T-cell (primary cell): Measurements from ENCODE around the gene HES3. TPM values are rescaled to one million over a fixed set of nuclear protein-coding genes. Genes with fewer than 3 reads are reported as not detected.

Experiments
- ATAC-seq, 4 experiments: fragments of 200-7000 bp in 3 of 4; fragments of 150-1000 bp in 1 of 4; cut with Tn5 transposase; replicated peaks in 1 of 4; 1 replicate in 3 of 4; 2 replicates in 1 of 4; pipeline ENCODE4 v1.10.0; 2021; ENCODE audit warnings: moderate library complexity in 3 of 4, mild to moderate bottlenecking in 2 of 4, moderate number of reproducible peaks in 1 of 4
- CTCF ChIA-PET, 2 donors: fragments of 300-600 bp; sonication (Branson Sonifier 250); formaldehyde crosslinking; loops; one replicate each; lab custom pipeline; 2022; ENCODE audit warnings: antibody characterized with exemption in 2 of 2; lab: Charles Lee
- POLR2A ChIA-PET, 2 donors: fragments of 300-600 bp; sonication (Branson Sonifier 250); formaldehyde crosslinking; loops; one replicate each; lab custom pipeline; 2022; ENCODE audit warnings: antibody characterized with exemption in 2 of 2; lab: Charles Lee
- DNase-seq, 35 experiments: peaks; one replicate each; pipeline versions ENCODE4 v3.0.0 to v3.0.0-alpha.2; 2013 to 2023
- H3K27ac ChIP-seq: one replicate; pipeline ENCODE4 v1.5.1; 2013; ENCODE audit warnings: low read length
- H3K27me3 ChIP-seq, 2 experiments: replicated peaks in 1 of 2; 1 replicate in 1 of 2; 2 replicates in 1 of 2; pipeline versions ENCODE4 v1.6.1 to v1.7.0; 2013; ENCODE audit warnings: low read length in 1 of 2, mixed read lengths in 1 of 2; ENCODE audit not compliant: control insufficient read depth in 2 of 2, insufficient read depth in 2 of 2; ENCODE audit errors: extremely low read depth in 1 of 2
- H3K36me3 ChIP-seq, 2 donors: 1 replicate in 1 of 2; 2 replicates in 1 of 2; pipeline versions ENCODE4 v1.6.1 to v1.7.0; 2013; ENCODE audit warnings: low read length in 1 of 2; ENCODE audit not compliant: control insufficient read depth in 2 of 2, insufficient read depth in 1 of 2; ENCODE audit errors: extremely low read depth in 1 of 2
- H3K4me1 ChIP-seq, 2 experiments: 1 replicate in 1 of 2; 2 replicates in 1 of 2; pipeline versions ENCODE4 v1.6.1 to v1.7.0; 2013; ENCODE audit warnings: low read length in 2 of 2, mixed read lengths in 1 of 2; ENCODE audit not compliant: insufficient read depth in 2 of 2, control insufficient read depth in 1 of 2; ENCODE audit errors: extremely low read depth in 1 of 2
- H3K4me3 ChIP-seq, 2 donors: 1 replicate in 1 of 2; 2 replicates in 1 of 2; pipeline versions ENCODE4 v1.5.1 to v1.7.0; 2013; ENCODE audit warnings: mild to moderate bottlenecking in 2 of 2, low read length in 1 of 2, moderate library complexity in 1 of 2; ENCODE audit not compliant: control insufficient read depth in 1 of 2; ENCODE audit errors: extremely low read depth in 1 of 2
- H3K9me3 ChIP-seq: 2 replicates; pipeline ENCODE4 v1.7.0; 2013
- H3K27ac Mint-ChIP-seq, 2 donors: one replicate each; pipeline ENCODE4 v1.8.0; 2020 to 2021; ENCODE audit warnings: mild to moderate bottlenecking in 2 of 2, mixed read lengths in 2 of 2
- H3K27me3 Mint-ChIP-seq, 2 donors: one replicate each; pipeline ENCODE4 v1.8.0; 2021 to 2022; ENCODE audit warnings: mixed read lengths in 2 of 2
- H3K36me3 Mint-ChIP-seq: one replicate; pipeline ENCODE4 v1.8.0; 2021; ENCODE audit warnings: mixed read lengths
- H3K4me1 Mint-ChIP-seq, 3 donors: one replicate each; pipeline ENCODE4 v1.8.0; 2020 to 2022; ENCODE audit warnings: mixed read lengths in 3 of 3, mild to moderate bottlenecking in 1 of 3
- H3K4me3 Mint-ChIP-seq, 3 donors: one replicate each; pipeline ENCODE4 v1.8.0; 2020 to 2022; ENCODE audit warnings: mild to moderate bottlenecking in 3 of 3, mixed read lengths in 3 of 3, moderate library complexity in 3 of 3
- H3K9me3 Mint-ChIP-seq, 3 donors: one replicate each; pipeline ENCODE4 v1.8.0; 2020 to 2022; ENCODE audit warnings: mixed read lengths in 3 of 3
- WGBS: methylation state at CpG from one replicate; pipeline ENCODE4 v1.1.5; 2013; ENCODE audit warnings: missing lambda C conversion rate; ENCODE audit not compliant: insufficient coverage; 5-methylcytosine and 5-hydroxymethylcytosine counted together
- total RNA-seq, 35 experiments: library from RNA in 6 of 35; stranded (reverse) in 6 of 35; fragments of 120-200 nt in 1 of 35; gene quantifications; one replicate each; pipeline versions ENCODE4 v1.2.1 to v1.2.4 and lab custom pipeline; 2013 to 2026

Gene HES3
- total RNA-seq, 5 donors from 2014 or later (not counting 1 experiment from before 2014, with no cell fraction given): not detected

DNA sequence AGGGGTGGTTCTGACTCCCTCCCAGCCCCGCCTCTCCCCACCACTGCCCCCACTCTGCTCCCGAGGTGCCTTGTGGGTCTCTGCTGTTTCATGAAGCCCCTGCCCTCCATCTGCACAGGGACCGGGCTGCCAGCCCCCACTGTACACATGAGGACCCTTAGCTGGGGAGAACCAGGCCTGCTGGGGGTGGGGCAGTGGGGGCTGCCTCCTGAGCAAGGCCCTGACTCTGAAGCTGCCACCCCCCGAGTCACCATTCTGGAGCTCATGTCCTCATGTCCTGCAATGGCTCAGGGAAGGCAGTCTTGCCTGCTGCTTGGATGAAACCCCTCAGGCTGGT lies 8.4 kb downstream of the HES3 start:
- Mint-ChIP-seq H3K27me3 (peaks cover 14 to 44% of the 10 kb centered on the region in 2 donors), H3K27ac (no peak overlapping the region), H3K9me3 (no peaks in the 10 kb centered on the region), H3K36me3 (no peaks in the 10 kb centered on the region), H3K4me3 (no peak overlapping the region), H3K4me1 (peaks cover 0 to 7% (median 2%) of the 10 kb centered on the region in 3 donors)
- 77% methylated on average over 2 of the region's 4 CpGs for WGBS
- H3K27ac ChIP-seq: no peak overlapping the region
- ChIA-PET CTCF (no interaction called here), POLR2A (no interaction called here)
- no peak overlapping the region for H3K4me3 ChIP-seq
- ATAC-seq (no peak), DNase-seq (no peak)
- H3K9me3 ChIP-seq: no peaks in the 10 kb centered on the region
- peaks cover 5 to 47% of the 10 kb centered on the region in 2 experiments for H3K27me3 ChIP-seq
- H3K36me3 ChIP-seq: no peaks in the 10 kb centered on the region
- H3K4me1 ChIP-seq: peaks cover 0 to 5% of the 10 kb centered on the region in 2 experiments

DNA sequence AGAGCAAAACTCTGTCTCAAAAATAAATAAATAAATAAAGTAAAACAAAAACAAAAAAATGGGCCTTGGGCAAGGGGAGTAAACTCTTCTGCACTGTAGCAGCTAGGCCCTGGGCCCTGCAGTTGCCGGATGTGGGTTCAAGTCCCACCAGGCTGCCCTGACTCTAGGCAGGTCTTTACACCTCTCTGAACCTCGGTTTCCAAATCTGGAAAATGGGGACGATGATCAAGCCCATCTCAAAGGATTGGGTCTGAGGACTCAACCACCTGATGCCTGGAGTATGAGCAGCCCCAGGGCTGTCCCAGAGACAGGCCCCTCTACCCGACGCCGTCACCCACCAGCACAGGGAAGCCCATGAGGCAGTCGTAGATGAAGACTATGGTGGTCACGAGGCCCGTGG lies 9.4 kb downstream of the HES3 start:
- H3K36me3 ChIP-seq: no peaks in the 10 kb centered on the region
- ChIA-PET POLR2A (no interaction called here), CTCF (no interaction called here)
- no peaks in the 10 kb centered on the region for H3K36me3 Mint-ChIP-seq
- DNase-seq: no peak
- no peak overlapping the region for H3K4me3 ChIP-seq
- 92% methylated on average over 9 of the region's 9 CpGs for WGBS
- H3K4me1 Mint-ChIP-seq: peaks cover 0 to 4% (median 2%) of the 10 kb centered on the region in 3 donors
- H3K9me3 Mint-ChIP-seq: no peaks in the 10 kb centered on the region
- no peak overlapping the region for H3K27ac Mint-ChIP-seq
- H3K27ac ChIP-seq: no peak overlapping the region
- H3K27me3 Mint-ChIP-seq: peaks cover 10 to 35% of the 10 kb centered on the region in 2 donors
- peaks cover 5 to 43% of the 10 kb centered on the region in 2 experiments for H3K27me3 ChIP-seq
- H3K4me3 Mint-ChIP-seq: no peak overlapping the region
- no peaks in the 10 kb centered on the region for H3K9me3 ChIP-seq
- ATAC-seq: no peak
- peaks cover 0 to 5% of the 10 kb centered on the region in 2 experiments for H3K4me1 ChIP-seq

DNA sequence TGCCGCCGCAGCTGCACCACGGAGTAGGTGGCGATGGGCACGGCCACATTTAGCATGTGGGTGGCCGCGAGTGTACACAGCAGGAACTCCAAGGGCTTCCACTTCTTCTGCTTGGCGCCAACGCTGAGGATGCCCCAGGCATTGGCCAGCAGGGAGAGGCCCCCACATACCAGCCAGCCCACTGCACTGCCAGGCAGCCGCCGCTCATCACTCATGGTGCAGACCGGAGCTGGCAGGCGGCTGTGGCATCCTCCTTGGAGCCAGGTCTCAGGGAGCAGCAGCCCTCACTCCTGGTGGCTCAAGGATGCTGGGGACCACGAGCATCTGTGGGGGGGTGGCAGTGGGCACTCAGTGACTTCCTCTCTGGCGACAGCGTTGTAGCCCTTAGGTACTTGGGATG lies 10.7 kb downstream of the HES3 start:
- POLR2A ChIA-PET: no interaction called here
- 89% methylated on average over 10 of the region's 16 CpGs for WGBS
- no peaks in the 10 kb centered on the region for H3K36me3 Mint-ChIP-seq
- H3K9me3 Mint-ChIP-seq: no peaks in the 10 kb centered on the region
- Histone ChIP-seq H3K27me3 (peaks cover 2 to 48% of the 10 kb centered on the region in 2 experiments), H3K27ac (no peak overlapping the region), H3K36me3 (no peaks in the 10 kb centered on the region), H3K4me3 (no peak overlapping the region), H3K4me1 (peaks cover 0 to 5% of the 10 kb centered on the region in 2 experiments), H3K9me3 (no peaks in the 10 kb centered on the region)
- CTCF ChIA-PET: no interaction called here
- DNase-seq (no peak), ATAC-seq (no peak)
- H3K27me3 Mint-ChIP-seq: peaks cover 9 to 40% of the 10 kb centered on the region in 2 donors
- no peak overlapping the region for H3K4me3 Mint-ChIP-seq
- peaks cover 0 to 9% (median 0%) of the 10 kb centered on the region in 3 donors for H3K4me1 Mint-ChIP-seq
- H3K27ac Mint-ChIP-seq: no peak overlapping the region

DNA sequence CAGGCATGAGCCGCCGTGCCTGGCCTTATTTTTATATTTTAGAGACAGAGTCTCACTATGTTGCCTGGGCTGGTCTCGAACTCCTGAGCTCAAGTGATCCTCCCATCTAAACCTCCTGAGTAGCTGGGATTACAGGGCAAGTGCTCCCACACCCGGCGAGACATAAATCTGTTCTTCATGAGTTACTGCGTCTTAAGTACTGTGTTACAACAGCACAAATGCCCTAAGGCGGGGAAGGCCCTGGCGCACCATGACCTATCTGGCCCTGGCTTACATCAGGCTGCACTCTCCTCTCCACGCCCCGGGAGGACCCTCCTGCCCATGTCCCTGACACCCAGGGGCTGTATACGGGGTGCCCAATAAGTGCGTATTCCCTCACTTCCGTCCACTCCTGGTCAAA lies 12.7 kb downstream of the HES3 start:
- POLR2A ChIA-PET: no interaction called here
- H3K4me1 ChIP-seq: peaks cover 0 to 17% of the 10 kb centered on the region in 2 experiments
- H3K4me3 ChIP-seq: no peak overlapping the region
- Mint-ChIP-seq H3K9me3 (no peaks in the 10 kb centered on the region), H3K4me1 (peaks cover 2 to 9% (median 2%) of the 10 kb centered on the region in 3 donors), H3K27me3 (peaks cover 0 to 23% of the 10 kb centered on the region in 2 donors), H3K36me3 (no peaks in the 10 kb centered on the region), H3K27ac (no peak overlapping the region), H3K4me3 (no peak overlapping the region)
- H3K27me3 ChIP-seq: peaks cover 2 to 38% of the 10 kb centered on the region in 2 experiments
- no peak for DNase-seq
- no peak for ATAC-seq
- CTCF ChIA-PET: interaction anchor here in 1 of 2 donors (0.5 kb wide), 1 partner anchor 201 kb away, joined by 5 read pairs; no protein-coding TSS in a partner anchor
- no peaks in the 10 kb centered on the region for H3K9me3 ChIP-seq
- H3K27ac ChIP-seq: no peak overlapping the region
- no peaks in the 10 kb centered on the region for H3K36me3 ChIP-seq
- 86% methylated on average over 11 of the region's 13 CpGs for WGBS

DNA sequence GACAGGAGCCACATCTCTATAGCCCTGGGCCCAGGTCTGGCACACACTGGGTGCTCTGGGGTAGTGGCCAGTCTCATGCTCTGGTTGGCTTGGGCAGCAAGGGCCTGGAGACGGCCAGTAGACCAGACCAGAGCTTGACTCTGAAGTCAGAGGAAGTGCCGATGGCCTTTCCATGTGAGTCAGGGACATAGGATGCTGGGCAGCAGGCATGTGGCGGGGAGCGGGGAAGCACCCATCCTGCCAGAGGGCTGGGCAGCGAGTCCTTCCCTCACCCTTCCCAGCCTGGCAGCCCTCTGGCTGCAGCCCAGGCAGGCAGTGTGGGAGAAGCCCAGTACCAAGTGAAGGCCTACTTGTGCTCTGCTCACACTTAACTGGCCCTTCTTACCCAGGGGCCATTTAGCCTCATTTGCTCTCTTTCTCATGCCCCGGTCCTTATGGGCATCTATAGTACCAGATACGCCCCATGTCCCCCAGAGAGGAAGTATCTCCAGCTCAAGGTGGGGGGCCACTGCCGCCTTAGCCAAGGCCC lies 13.6 kb downstream of the HES3 start:
- ATAC-seq: no peak
- POLR2A ChIA-PET: no interaction called here
- Histone ChIP-seq H3K4me3 (no peak overlapping the region), H3K4me1 (peaks cover 0 to 18% of the 10 kb centered on the region in 2 experiments), H3K27me3 (peaks cover 2 to 42% of the 10 kb centered on the region in 2 experiments), H3K27ac (no peak overlapping the region), H3K9me3 (no peaks in the 10 kb centered on the region), H3K36me3 (no peaks in the 10 kb centered on the region)
- CTCF ChIA-PET: no interaction called here
- Mint-ChIP-seq H3K9me3 (no peaks in the 10 kb centered on the region), H3K27me3 (peaks cover 4 to 19% of the 10 kb centered on the region in 2 donors), H3K4me1 (peaks cover 2 to 11% (median 6%) of the 10 kb centered on the region in 3 donors), H3K27ac (no peak overlapping the region), H3K36me3 (no peaks in the 10 kb centered on the region), H3K4me3 (no peak overlapping the region)
- WGBS: 96% methylated on average over 8 of the region's 8 CpGs
- DNase-seq: no peak

DNA sequence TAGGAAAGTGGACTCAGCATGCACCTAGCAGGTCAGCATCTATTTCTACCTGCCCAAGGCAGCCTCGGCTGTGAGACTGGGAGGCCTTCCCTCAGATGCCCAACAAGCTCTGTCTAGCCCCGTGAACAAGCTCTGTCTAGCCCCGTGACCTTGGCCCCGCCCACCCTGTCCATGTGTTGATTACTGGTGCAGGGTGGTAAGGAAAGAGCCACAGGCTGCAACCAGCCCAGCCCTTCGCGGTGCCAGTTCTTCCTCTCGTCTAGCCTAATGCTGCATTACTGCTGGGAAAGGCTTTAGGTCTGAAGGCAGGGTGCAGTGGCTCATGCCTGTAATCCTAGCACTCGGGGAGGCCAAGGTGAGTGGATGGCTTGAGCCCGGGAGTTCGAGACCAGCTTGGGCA lies 14.7 kb downstream of the HES3 start:
- H3K27me3 ChIP-seq: peaks cover 2 to 48% of the 10 kb centered on the region in 2 experiments
- Mint-ChIP-seq H3K27me3 (peaks cover 4 to 17% of the 10 kb centered on the region in 2 donors), H3K36me3 (no peaks in the 10 kb centered on the region), H3K9me3 (no peaks in the 10 kb centered on the region), H3K4me3 (peak overlapping the region; percentile 56 to 62 (median 59)), H3K4me1 (peaks cover 2 to 11% (median 6%) of the 10 kb centered on the region in 3 donors), H3K27ac (no peak overlapping the region)
- DNase-seq: no peak
- CTCF ChIA-PET: no interaction called here
- H3K27ac ChIP-seq: no peak overlapping the region
- no peak overlapping the region for H3K4me3 ChIP-seq
- H3K4me1 ChIP-seq: peaks cover 0 to 18% of the 10 kb centered on the region in 2 experiments
- ATAC-seq: no peak
- WGBS: 66% methylated on average over 7 of the region's 10 CpGs
- H3K36me3 ChIP-seq: no peaks in the 10 kb centered on the region
- no peaks in the 10 kb centered on the region for H3K9me3 ChIP-seq
- POLR2A ChIA-PET: no interaction called here
